Lung (tissue), 12 donors: Measurements from ENCODE around the gene GPR4. TPM values are rescaled to one million over a fixed set of nuclear protein-coding genes. Genes with fewer than 3 reads are reported as not detected.
A peak's percentile ranks its signal among the peaks of the same experiment; 100 is the strongest.

Source experiments
- ATAC-seq: fragments of 200-7000 bp; cut with Tn5 transposase; one replicate; pipeline ENCODE4 v1.9.1; 2020; ENCODE audit warnings: moderate number of reproducible peaks; ENCODE audit not compliant: insufficient read depth, low FRiP score
- DNase-seq, 3 donors: peaks; one replicate each; pipeline ENCODE4 v3.0.0-alpha.2; 2013 to 2017
- H3K27ac ChIP-seq, 2 donors: one replicate each; pipeline ENCODE4 v1.5.1; 2013; ENCODE audit warnings: mild to moderate bottlenecking in 2 of 2, moderate library complexity in 2 of 2, control low read depth in 1 of 2, inconsistent platforms in 1 of 2, low read depth in 1 of 2, low read length in 1 of 2
- H3K27me3 ChIP-seq, 3 donors: one replicate each; pipeline ENCODE4 v1.5.1; 2013; ENCODE audit warnings: low read length in 2 of 3; ENCODE audit not compliant: control insufficient read depth in 3 of 3, insufficient read depth in 3 of 3
- H3K36me3 ChIP-seq, 4 donors: one replicate each; pipeline ENCODE4 v1.5.1; 2013; ENCODE audit warnings: low read length in 4 of 4, mild to moderate bottlenecking in 1 of 4, moderate library complexity in 1 of 4; ENCODE audit not compliant: control insufficient read depth in 4 of 4, insufficient read depth in 4 of 4
- H3K4me1 ChIP-seq, 5 donors: one replicate each; pipeline ENCODE4 v1.5.1; 2013; ENCODE audit warnings: low read length in 5 of 5, mild to moderate bottlenecking in 2 of 5, moderate library complexity in 1 of 5; ENCODE audit not compliant: control insufficient read depth in 5 of 5, insufficient read depth in 5 of 5
- H3K4me3 ChIP-seq: one replicate; pipeline ENCODE4 v1.5.1; 2013; ENCODE audit warnings: mild to moderate bottlenecking, control low read depth, moderate library complexity
- H3K9ac ChIP-seq, 2 donors: one replicate each; pipeline ENCODE4 v1.5.1; 2013; ENCODE audit warnings: low read length in 2 of 2, control low read depth in 1 of 2; ENCODE audit not compliant: insufficient read depth in 1 of 2
- H3K9me3 ChIP-seq, 4 donors: one replicate each; pipeline ENCODE4 v1.5.1; 2013; ENCODE audit warnings: low read length in 3 of 4, mild to moderate bottlenecking in 1 of 4, moderate library complexity in 1 of 4; ENCODE audit not compliant: control insufficient read depth in 4 of 4, insufficient read depth in 3 of 4
- CTCF ChIP-seq: IDR thresholded peaks from 2 replicates; pipeline ENCODE4 v1.5.1; 2012; ENCODE audit warnings: mild to moderate bottlenecking; ENCODE audit errors: control extremely low read depth, extremely low read depth
- WGBS, 2 donors: extraction: QIAGEN DNeasy Blood & Tissue Kit; methylation state at CpG; one replicate each; pipeline ENCODE4 v1.1.7; 2013; 5-methylcytosine and 5-hydroxymethylcytosine counted together
- polyA plus RNA-seq, 2 donors: library from polyadenylated mRNA; stranded (reverse); fragments of 200-250 nt; gene quantifications; one replicate each; pipeline ENCODE4 v1.2.1, GENCODE V29; 2013
- total RNA-seq, 2 donors: library from RNA; depleted of rRNA in 1 of 2; stranded (reverse); fragments of >200 nt in 1 of 2; gene quantifications; one replicate each; pipeline ENCODE4 v1.2.1, GENCODE V29; 2014 to 2021
- donor health status: control.
- donor health status: control.
- donor health status: Bipolar disorder and iron deficiency.
- donor health status: healthy.
- donor health status: DM: yes; HTN: yes; CAD: no.

The GPR4 gene
- total and polyA plus RNA-seq, 4 donors = 1.3 to 12.8 (median 11.8) TPM

GRCh38 chr19:45576682-45577081, 25.3 kb downstream of the GPR4 start:
- Histone ChIP-seq H3K27ac (peak overlapping the region in 1 of 2 donors; percentile 66), H3K36me3 (peaks cover 0 to 4% (median 1%) of the 10 kb centered on the region in 4 donors), H3K4me3 (no peak overlapping the region), H3K4me1 (peaks cover 0 to 7% (median 6%) of the 10 kb centered on the region in 5 donors), H3K9me3 (peaks cover 0 to 2% (median 0%) of the 10 kb centered on the region in 4 donors), H3K27me3 (no peaks in the 10 kb centered on the region), H3K9ac (no peak overlapping the region)
- no peak for TF ChIP-seq CTCF
- ATAC-seq (no peak), DNase-seq (no peak)
- 73 to 94% methylated on average over 3 of the region's 3 CpGs for WGBS, 2 donors

DNA sequence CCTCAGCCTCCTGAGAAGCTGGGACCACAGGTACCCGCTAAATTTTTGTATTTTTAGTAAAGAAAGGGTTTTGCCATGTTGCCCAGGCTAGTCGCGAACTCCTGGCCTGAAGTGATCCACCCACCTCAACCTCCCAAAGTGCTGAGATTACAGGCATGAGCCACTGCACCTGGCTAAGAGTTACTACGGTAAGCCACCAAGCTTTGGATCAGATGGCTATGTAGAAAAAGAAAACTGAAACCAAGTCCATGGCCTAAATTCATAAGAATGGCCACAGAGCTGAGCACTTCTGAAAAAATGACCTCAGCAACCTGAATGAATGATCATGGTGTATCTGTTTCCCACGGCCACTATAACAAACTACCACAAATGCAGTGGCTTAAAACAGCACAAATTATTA, 26.8 kb downstream of the GPR4 start:
- no peak for TF ChIP-seq CTCF
- DNase-seq (no peak), ATAC-seq (no peak)
- Histone ChIP-seq H3K36me3 (peaks cover 0 to 3% (median 0%) of the 10 kb centered on the region in 4 donors), H3K9me3 (no peaks in the 10 kb centered on the region), H3K27me3 (no peaks in the 10 kb centered on the region), H3K27ac (peak overlapping the region in 1 of 2 donors; percentile 66), H3K9ac (no peak overlapping the region), H3K4me3 (no peak overlapping the region), H3K4me1 (peaks cover 0 to 7% (median 3%) of the 10 kb centered on the region in 5 donors)
- WGBS, 2 donors = 94 to 95% methylated on average over 5 of the region's 5 CpGs

DNA sequence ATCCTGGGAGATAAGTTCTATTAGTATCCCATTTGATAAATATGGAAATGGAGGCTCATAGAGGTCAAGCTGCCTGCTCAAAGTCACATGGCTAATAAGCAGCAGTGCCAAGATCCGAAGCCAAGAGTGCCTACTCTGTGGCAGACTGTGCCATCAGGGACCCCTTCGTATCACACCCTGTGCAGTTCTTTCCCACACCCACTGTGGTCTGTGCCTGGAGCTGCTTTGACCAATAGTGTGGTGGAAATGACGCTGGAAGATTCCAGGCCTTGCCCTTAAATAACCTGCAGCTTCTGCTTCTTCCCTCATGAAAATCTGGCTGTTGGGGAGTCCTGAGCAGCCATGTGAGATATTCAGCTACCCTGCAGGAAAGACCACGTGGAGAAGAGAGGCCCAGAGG, 27.5 kb downstream of the GPR4 start:
- H3K27me3 ChIP-seq = no peaks in the 10 kb centered on the region
- peak overlapping the region in 1 of 2 donors; percentile 66 for H3K27ac ChIP-seq
- H3K9me3 ChIP-seq = no peaks in the 10 kb centered on the region
- H3K9ac ChIP-seq = no peak overlapping the region
- ATAC-seq (no peak), DNase-seq (no peak)
- 85 to 91% methylated on average over 4 of the region's 4 CpGs for WGBS, 2 donors
- H3K36me3 ChIP-seq = peaks cover 0 to 3% (median 0%) of the 10 kb centered on the region in 4 donors
- no peak overlapping the region for H3K4me3 ChIP-seq
- TF ChIP-seq CTCF = no peak
- peaks cover 0 to 7% (median 3%) of the 10 kb centered on the region in 5 donors for H3K4me1 ChIP-seq
